NT2/D1 (cell line): ENCODE results near the gene ZNF92.

Experiments used
- SUZ12 ChIP-seq: IDR thresholded peaks from 2 replicates; pipeline ENCODE4 v1.6.1; 2011; ENCODE audit not compliant: insufficient read length, insufficient read depth; ENCODE audit errors: extremely low read depth
- ZNF274 ChIP-seq: IDR thresholded peaks from 2 replicates; pipeline ENCODE4 v1.6.1; 2011; ENCODE audit warnings: mild to moderate bottlenecking, low read depth, low read length

DNA sequence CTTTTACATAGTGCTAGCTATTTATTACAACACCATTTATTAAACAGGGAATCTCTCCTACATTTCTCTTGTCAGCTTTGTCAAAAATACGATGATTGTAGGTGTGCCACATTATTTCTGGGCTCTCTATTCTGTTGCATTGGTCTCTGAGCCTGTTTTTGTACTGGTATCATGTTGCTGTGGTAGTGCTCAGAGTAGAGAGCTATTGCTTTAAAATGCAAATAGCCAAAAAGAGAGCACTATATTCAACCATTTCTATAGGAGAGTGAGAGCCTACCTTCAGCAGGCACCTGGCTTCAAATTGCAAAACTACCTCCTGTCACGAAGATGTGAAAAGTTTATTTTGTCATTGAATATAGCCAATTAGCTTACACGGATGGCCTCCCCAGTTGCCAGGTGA lies 8.1 kb downstream of the ZNF92 start:
- no peak for TF ChIP-seq ZNF274
- no peak for TF ChIP-seq SUZ12
